22Rv1 (cell line): ENCODE measurements around the gene MIDN.

Source experiments
- ZFX ChIP-seq: fragments of 450-650 bp; IDR thresholded peaks from 2 replicates; pipeline ENCODE4 v1.6.1; 2017; ENCODE audit warnings: antibody characterized with exemption, borderline replicate concordance
- TF ChIP-seq, protein P1 (sequence below): fragments of 450-650 bp; IDR thresholded peaks from 2 replicates; pipeline ENCODE4 v1.5.1; 2017; ENCODE audit warnings: mild to moderate bottlenecking

DNA sequence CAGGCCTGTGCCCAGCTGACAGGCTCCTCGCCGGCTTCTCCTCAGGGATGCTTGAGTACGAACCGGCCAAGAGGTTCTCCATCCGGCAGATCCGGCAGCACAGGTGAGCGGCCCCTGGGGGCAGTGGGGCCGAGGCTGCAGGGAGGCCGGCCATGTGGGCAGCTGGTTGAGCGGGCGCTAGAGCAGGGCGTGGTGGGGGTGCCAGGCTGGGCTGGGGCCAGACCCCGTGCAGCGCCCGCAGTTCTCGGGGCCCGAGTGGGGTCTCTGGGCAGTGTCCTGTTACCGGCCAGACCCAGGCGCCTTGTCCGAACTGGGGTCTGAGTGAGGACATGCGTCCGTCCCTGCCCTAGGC is 26.5 kb upstream of the MIDN start:
- TF ChIP-seq, protein P1, sequence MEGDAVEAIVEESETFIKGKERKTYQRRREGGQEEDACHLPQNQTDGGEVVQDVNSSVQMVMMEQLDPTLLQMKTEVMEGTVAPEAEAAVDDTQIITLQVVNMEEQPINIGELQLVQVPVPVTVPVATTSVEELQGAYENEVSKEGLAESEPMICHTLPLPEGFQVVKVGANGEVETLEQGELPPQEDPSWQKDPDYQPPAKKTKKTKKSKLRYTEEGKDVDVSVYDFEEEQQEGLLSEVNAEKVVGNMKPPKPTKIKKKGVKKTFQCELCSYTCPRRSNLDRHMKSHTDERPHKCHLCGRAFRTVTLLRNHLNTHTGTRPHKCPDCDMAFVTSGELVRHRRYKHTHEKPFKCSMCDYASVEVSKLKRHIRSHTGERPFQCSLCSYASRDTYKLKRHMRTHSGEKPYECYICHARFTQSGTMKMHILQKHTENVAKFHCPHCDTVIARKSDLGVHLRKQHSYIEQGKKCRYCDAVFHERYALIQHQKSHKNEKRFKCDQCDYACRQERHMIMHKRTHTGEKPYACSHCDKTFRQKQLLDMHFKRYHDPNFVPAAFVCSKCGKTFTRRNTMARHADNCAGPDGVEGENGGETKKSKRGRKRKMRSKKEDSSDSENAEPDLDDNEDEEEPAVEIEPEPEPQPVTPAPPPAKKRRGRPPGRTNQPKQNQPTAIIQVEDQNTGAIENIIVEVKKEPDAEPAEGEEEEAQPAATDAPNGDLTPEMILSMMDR, result no peak
- TF ChIP-seq ZFX, result no peak
